ENCODE data around the gene MAP3K1. TPM values are rescaled to one million over a fixed set of nuclear protein-coding genes. Genes with fewer than 3 reads are reported as not detected.
A peak's percentile ranks its signal among the peaks of the same experiment; 100 is the strongest.

MAP3K1 gene
- total RNA-seq, 2 donors from 2014 or later, result 8.9 to 19.0 TPM

GRCh38 chr5:56900395-56900794 lies 85.0 kb downstream of the MAP3K1 start:
- no peak for DNase-seq (ENCODE audit: low spot score)
- ATAC-seq (ENCODE audit: insufficient number of reproducible peaks, low FRiP score, low read depth), result no peak
- no peak overlapping the region for H3K27ac ChIP-seq

GRCh38 chr5:56900858-56901578 lies 85.7 kb downstream of the MAP3K1 start:
- Histone ChIP-seq H3K27ac (no peak overlapping the region), H3K4me1 (ENCODE audit: control insufficient read depth in 1 of 2, low read depth in 2 of 2) (no peaks in the 10 kb centered on the region), H3K36me3 (no peaks in the 10 kb centered on the region), H3K27me3 (replicated peaks; ENCODE audit: insufficient read depth) (no peaks in the 10 kb centered on the region), H3K9me3 (no peaks in the 10 kb centered on the region), H3K4me3 (no peak overlapping the region)
- DNase-seq (ENCODE audit: low spot score), result no peak
- TF ChIP-seq CTCF (IDR thresholded peaks at IDR 0.05), result peak; percentile 67
- no peak for ATAC-seq (ENCODE audit: insufficient number of reproducible peaks, low FRiP score, low read depth)

More at GRCh38 chr5:56900395-56900794, 85.0 kb downstream of the MAP3K1 start:
- no peak overlapping the region for H3K4me3 ChIP-seq
- H3K9me3 ChIP-seq, result no peaks in the 10 kb centered on the region
- H3K4me1 ChIP-seq (ENCODE audit: control insufficient read depth in 1 of 2, low read depth in 2 of 2), result no peaks in the 10 kb centered on the region
- TF ChIP-seq CTCF (IDR thresholded peaks at IDR 0.05), result no peak
- no peaks in the 10 kb centered on the region for H3K36me3 ChIP-seq
- no peaks in the 10 kb centered on the region for H3K27me3 ChIP-seq (replicated peaks; ENCODE audit: insufficient read depth)

DNA sequence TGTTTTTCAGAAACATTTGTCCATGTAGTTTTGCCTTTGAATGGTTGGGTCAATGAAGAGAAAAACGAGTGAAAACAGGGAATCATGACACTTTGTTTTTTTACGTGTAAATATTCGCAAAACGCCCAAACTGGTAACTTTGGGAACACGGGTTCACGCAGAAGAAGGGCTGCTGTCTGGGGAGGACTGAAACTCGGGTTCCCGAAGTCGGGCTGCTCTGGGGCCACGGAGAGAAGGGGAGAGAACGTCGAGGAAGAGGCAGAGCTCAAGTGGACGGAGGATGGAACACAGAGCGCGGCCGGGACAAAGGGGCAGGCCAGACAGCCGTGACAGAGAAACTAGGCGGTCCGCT lies 93.6 kb downstream of the MAP3K1 start:
- H3K9me3 ChIP-seq, result no peaks in the 10 kb centered on the region
- peak overlapping the region; percentile 88 to 98 for H3K27ac ChIP-seq
- DNase-seq (ENCODE audit: low spot score), result peak; percentile 13

GRCh38 chr5:56909294-56910209 lies 94.2 kb downstream of the MAP3K1 start, which contains the start of gene SETD9:
Gene SETD9 (plus strand): TSS chr5:56909596. CDS start chr5:56909646, 50 bp downstream.
- Histone ChIP-seq H3K36me3 (no peaks in the 10 kb centered on the region), H3K27ac (peak within 1 kb of the TSS; percentile 91 to 98), H3K4me1 (ENCODE audit: control insufficient read depth in 1 of 2, low read depth in 2 of 2) (peaks cover 4 to 7% of the 10 kb centered on the region in 2 donors), H3K27me3 (replicated peaks; ENCODE audit: insufficient read depth) (no peaks in the 10 kb centered on the region), H3K9me3 (no peaks in the 10 kb centered on the region), H3K4me3 (peak within 1 kb of the TSS; percentile 98)
- no peak for TF ChIP-seq CTCF (IDR thresholded peaks at IDR 0.05)
- ATAC-seq (ENCODE audit: insufficient number of reproducible peaks, low FRiP score, low read depth) (peak; percentile 88), DNase-seq (ENCODE audit: low spot score) (peak; percentile 91)

More for the DNA sequence above, 93.6 kb downstream of the MAP3K1 start:
- Histone ChIP-seq H3K4me1 (ENCODE audit: control insufficient read depth in 1 of 2, low read depth in 2 of 2) (peaks cover 4 to 7% of the 10 kb centered on the region in 2 donors), H3K27me3 (replicated peaks; ENCODE audit: insufficient read depth) (no peaks in the 10 kb centered on the region), H3K4me3 (peak overlapping the region; percentile 98), H3K36me3 (no peaks in the 10 kb centered on the region)
- TF ChIP-seq CTCF (IDR thresholded peaks at IDR 0.05), result no peak
- peak; percentile 34 for ATAC-seq (ENCODE audit: insufficient number of reproducible peaks, low FRiP score, low read depth)

Data from thoracic aorta (tissue), 2 donors.